ENCODE measurements around the gene REXO4.
A peak's percentile ranks its signal among the peaks of the same experiment; 100 is the strongest.
"Not testable (repeated sequence)": the region's sequence is repeated elsewhere in the genome, so short reads cannot be mapped to it uniquely, and the experiment has no call there.

REXO4 gene

GRCh38 chr9:133384736-133385321 lies 33.0 kb downstream of the REXO4 start:
- no peak for DNase-seq

GRCh38 chr9:133383438-133383837 lies 34.4 kb downstream of the REXO4 start:
- DNase-seq = no peak

GRCh38 chr9:133382507-133383141 lies 35.2 kb downstream of the REXO4 start:
- DNase-seq = no peak

- DNase-seq = no peak
Measured at GRCh38 chr9:133380734-133381133, 37.1 kb downstream of the REXO4 start.

GRCh38 chr9:133379153-133380086 lies 38.4 kb downstream of the REXO4 start:
- DNase-seq = no peak

- no peak for DNase-seq
Measured at GRCh38 chr9:133378408-133378962, 39.3 kb downstream of the REXO4 start.

- DNase-seq = no peak
Measured at GRCh38 chr9:133377721-133378216, 40.0 kb downstream of the REXO4 start.

- DNase-seq = not testable (repeated sequence)
Measured at GRCh38 chr9:133377280-133377679, 40.5 kb downstream of the REXO4 start.

- DNase-seq = peak; percentile 96
Measured at GRCh38 chr9:133375724-133376654, 41.8 kb downstream of the REXO4 start, which contains the start of the genes STKLD1 and SURF4. TSS of gene STKLD1 (plus strand) at chr9:133376366. CDS start at chr9:133376474, 108 bp downstream. TSS of gene SURF4 (minus strand) at chr9:133376060. CDS start at chr9:133375969, 91 bp downstream.

GRCh38 chr9:133375116-133375723 lies 42.6 kb downstream of the REXO4 start:
- peak; percentile 46 for DNase-seq

GRCh38 chr9:133374612-133375115 lies 43.1 kb downstream of the REXO4 start:
- DNase-seq = peak; percentile 73

- DNase-seq = no peak
Measured at GRCh38 chr9:133372144-133372543, 45.7 kb downstream of the REXO4 start.

GRCh38 chr9:133371261-133371711 lies 46.5 kb downstream of the REXO4 start:
- DNase-seq = peak; percentile 90

- peak; percentile 66 for DNase-seq
Measured at GRCh38 chr9:133370685-133371084, 47.1 kb downstream of the REXO4 start.

- DNase-seq = peak; percentile 64
Measured at GRCh38 chr9:133369933-133370332, 47.9 kb downstream of the REXO4 start.

GRCh38 chr9:133369422-133369821 lies 48.4 kb downstream of the REXO4 start:
- no peak for DNase-seq

- no peak for DNase-seq
Measured at GRCh38 chr9:133368249-133368881, 49.4 kb downstream of the REXO4 start.

- no peak for DNase-seq
Measured at GRCh38 chr9:133367778-133368177, 50.0 kb downstream of the REXO4 start.

- no peak for DNase-seq
Measured at GRCh38 chr9:133367221-133367620, 50.6 kb downstream of the REXO4 start.

- DNase-seq = no peak
Measured at GRCh38 chr9:133366435-133366834, 51.4 kb downstream of the REXO4 start.
